Smooth muscle cell (in vitro differentiated cells): ENCODE measurements around the gene CPED1. TPM values are rescaled to one million over a fixed set of nuclear protein-coding genes. Genes with fewer than 3 reads are reported as not detected.

Source experiments
- DNase-seq: peaks from one replicate; lab custom pipeline; 2025; ENCODE audit not compliant: unreplicated experiment; lab: John Stamatoyannopoulos, UW
- H2AFZ ChIP-seq: fragments of 200-600 bp; sonication (generic); 2 replicates; pipeline ENCODE4 v1.6.0; 2016; ENCODE audit warnings: antibody characterized with exemption, low read depth, mild to moderate bottlenecking
- H3F3A ChIP-seq: fragments of 200-600 bp; sonication (generic); 2 replicates; pipeline ENCODE4 v1.6.0; 2017; ENCODE audit warnings: antibody characterized with exemption, low read depth
- H3K27ac ChIP-seq: fragments of 200-600 bp; sonication (generic); 2 replicates; pipeline ENCODE4 v1.5.1; 2016; ENCODE audit warnings: low read depth, mild to moderate bottlenecking
- H3K27me3 ChIP-seq: fragments of 200-600 bp; sonication (generic); 2 replicates; pipeline ENCODE4 v1.6.1; 2016; ENCODE audit warnings: low read depth, mild to moderate bottlenecking
- H3K36me3 ChIP-seq: fragments of 200-600 bp; sonication (generic); 2 replicates; pipeline ENCODE4 v1.5.1; 2016; ENCODE audit warnings: low read depth
- H3K4me1 ChIP-seq: fragments of 200-600 bp; sonication (generic); 2 replicates; pipeline ENCODE4 v1.5.1; 2016; ENCODE audit warnings: low read depth
- H3K4me2 ChIP-seq: fragments of 200-600 bp; sonication (generic); 2 replicates; pipeline ENCODE4 v1.6.0; 2016; ENCODE audit warnings: mild to moderate bottlenecking
- H3K4me3 ChIP-seq: fragments of 200-600 bp; sonication (generic); 2 replicates; pipeline ENCODE4 v1.5.1; 2016; ENCODE audit warnings: mild to moderate bottlenecking
- H3K79me2 ChIP-seq: fragments of 200-600 bp; sonication (generic); 2 replicates; pipeline ENCODE4 v1.6.0; 2016; ENCODE audit warnings: low read depth, mild to moderate bottlenecking
- H3K9ac ChIP-seq: fragments of 200-600 bp; sonication (generic); 2 replicates; pipeline ENCODE4 v1.6.0; 2016; ENCODE audit warnings: low read depth
- H3K9me3 ChIP-seq: fragments of 200-600 bp; sonication (generic); replicated peaks from 2 replicates; pipeline ENCODE4 v1.5.1; 2016; ENCODE audit warnings: low read depth
- H4K20me1 ChIP-seq: fragments of 200-600 bp; sonication (generic); 2 replicates; pipeline ENCODE4 v1.6.0; 2016; ENCODE audit warnings: low read depth
- WGBS: methylation state at CpG from one replicate; pipeline ENCODE4 v1.1.7; 2016; ENCODE audit warnings: low lambda C conversion rate; 5-methylcytosine and 5-hydroxymethylcytosine counted together
- polyA plus RNA-seq: library from polyadenylated mRNA; unstranded; fragments of >200 nt; fragmentation: Nextera tagmentation; extraction: Ambion mirVana; gene quantifications from 2 replicates; pipeline ENCODE4 v1.2.1, GENCODE V29; 2016
- total RNA-seq: library from RNA; depleted of rRNA; stranded (reverse); fragments of >200 nt; gene quantifications from 2 replicates; pipeline ENCODE4 v1.2.3, GENCODE V29; 2014
- TF ChIP-seq, protein P1 (sequence below): fragments of 200-600 bp; sonication (generic); IDR thresholded peaks from 2 replicates; pipeline ENCODE4 v1.5.1; 2017; ENCODE audit warnings: borderline replicate concordance, mild to moderate bottlenecking, antibody characterized with exemption; ENCODE audit not compliant: insufficient read depth, poor library complexity, severe bottlenecking

The CPED1 gene
- total and polyA plus RNA-seq, 2 experiments from 2014 or later = 9.5 to 12.9 TPM

DNA sequence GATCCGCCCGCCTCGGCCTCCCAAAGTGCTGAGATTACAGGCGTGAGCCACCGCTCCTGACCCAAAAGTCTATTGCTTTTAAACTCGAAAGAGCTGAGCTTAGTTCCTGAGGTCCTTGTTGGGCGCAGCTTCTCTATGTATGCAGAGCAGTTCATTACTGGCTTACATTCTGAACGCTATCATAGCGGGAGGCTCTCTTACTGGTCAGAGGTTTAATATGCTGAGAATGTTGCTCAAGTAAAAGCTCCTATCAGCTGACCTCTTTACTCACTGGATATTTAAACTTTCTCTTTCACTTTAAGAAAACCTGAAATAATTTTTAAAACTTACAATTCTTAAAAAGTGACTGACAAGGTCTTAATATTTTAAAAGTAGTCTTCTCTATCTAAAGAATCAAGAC, 179.5 kb downstream of the CPED1 start:
- WGBS = 87% methylated on average over 9 of the region's 9 CpGs
- H2AFZ ChIP-seq = no peak overlapping the region
- H3K27ac ChIP-seq = no peak overlapping the region
- no peaks in the 10 kb centered on the region for H3K36me3 ChIP-seq
- H3F3A ChIP-seq = no peaks in the 10 kb centered on the region
- H4K20me1 ChIP-seq = no peaks in the 10 kb centered on the region
- TF ChIP-seq, protein P1, sequence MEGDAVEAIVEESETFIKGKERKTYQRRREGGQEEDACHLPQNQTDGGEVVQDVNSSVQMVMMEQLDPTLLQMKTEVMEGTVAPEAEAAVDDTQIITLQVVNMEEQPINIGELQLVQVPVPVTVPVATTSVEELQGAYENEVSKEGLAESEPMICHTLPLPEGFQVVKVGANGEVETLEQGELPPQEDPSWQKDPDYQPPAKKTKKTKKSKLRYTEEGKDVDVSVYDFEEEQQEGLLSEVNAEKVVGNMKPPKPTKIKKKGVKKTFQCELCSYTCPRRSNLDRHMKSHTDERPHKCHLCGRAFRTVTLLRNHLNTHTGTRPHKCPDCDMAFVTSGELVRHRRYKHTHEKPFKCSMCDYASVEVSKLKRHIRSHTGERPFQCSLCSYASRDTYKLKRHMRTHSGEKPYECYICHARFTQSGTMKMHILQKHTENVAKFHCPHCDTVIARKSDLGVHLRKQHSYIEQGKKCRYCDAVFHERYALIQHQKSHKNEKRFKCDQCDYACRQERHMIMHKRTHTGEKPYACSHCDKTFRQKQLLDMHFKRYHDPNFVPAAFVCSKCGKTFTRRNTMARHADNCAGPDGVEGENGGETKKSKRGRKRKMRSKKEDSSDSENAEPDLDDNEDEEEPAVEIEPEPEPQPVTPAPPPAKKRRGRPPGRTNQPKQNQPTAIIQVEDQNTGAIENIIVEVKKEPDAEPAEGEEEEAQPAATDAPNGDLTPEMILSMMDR = no peak
- H3K27me3 ChIP-seq = no peaks in the 10 kb centered on the region
- no peaks in the 10 kb centered on the region for H3K9me3 ChIP-seq
- H3K4me3 ChIP-seq = no peak overlapping the region
- H3K4me1 ChIP-seq = no peaks in the 10 kb centered on the region
- H3K9ac ChIP-seq = no peak overlapping the region
- no peaks in the 10 kb centered on the region for H3K79me2 ChIP-seq
- no peak for DNase-seq
- H3K4me2 ChIP-seq = no peak overlapping the region

DNA sequence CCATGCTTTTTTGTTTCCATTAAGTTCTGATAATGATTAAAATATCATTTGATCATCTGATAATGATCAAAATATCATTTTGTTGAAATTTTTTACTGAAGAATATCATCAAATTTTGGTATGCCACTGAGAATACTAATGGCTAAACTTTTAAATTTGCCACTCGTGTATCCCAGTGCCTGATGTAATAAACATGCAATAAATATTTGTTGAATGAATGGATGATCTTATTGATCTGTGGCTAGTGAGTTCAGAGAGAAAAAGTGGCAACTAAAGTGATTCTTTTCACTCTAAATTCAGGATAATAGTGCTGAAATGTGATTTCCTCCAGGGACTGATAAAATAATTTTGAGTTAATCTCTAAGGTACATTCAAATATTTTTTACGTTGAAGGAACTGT, 181.0 kb downstream of the CPED1 start:
- H4K20me1 ChIP-seq = no peaks in the 10 kb centered on the region
- DNase-seq = no peak
- H3K4me3 ChIP-seq = no peak overlapping the region
- H3F3A ChIP-seq = no peaks in the 10 kb centered on the region
- H2AFZ ChIP-seq = no peak overlapping the region
- 83% methylated on average over 2 of the region's 2 CpGs for WGBS
- no peaks in the 10 kb centered on the region for H3K4me1 ChIP-seq
- H3K27ac ChIP-seq = no peak overlapping the region
- no peaks in the 10 kb centered on the region for H3K36me3 ChIP-seq
- H3K4me2 ChIP-seq = no peak overlapping the region
- no peak overlapping the region for H3K9ac ChIP-seq
- H3K27me3 ChIP-seq = no peaks in the 10 kb centered on the region
- no peaks in the 10 kb centered on the region for H3K79me2 ChIP-seq
- TF ChIP-seq, protein P1 = no peak
- H3K9me3 ChIP-seq = no peaks in the 10 kb centered on the region

DNA sequence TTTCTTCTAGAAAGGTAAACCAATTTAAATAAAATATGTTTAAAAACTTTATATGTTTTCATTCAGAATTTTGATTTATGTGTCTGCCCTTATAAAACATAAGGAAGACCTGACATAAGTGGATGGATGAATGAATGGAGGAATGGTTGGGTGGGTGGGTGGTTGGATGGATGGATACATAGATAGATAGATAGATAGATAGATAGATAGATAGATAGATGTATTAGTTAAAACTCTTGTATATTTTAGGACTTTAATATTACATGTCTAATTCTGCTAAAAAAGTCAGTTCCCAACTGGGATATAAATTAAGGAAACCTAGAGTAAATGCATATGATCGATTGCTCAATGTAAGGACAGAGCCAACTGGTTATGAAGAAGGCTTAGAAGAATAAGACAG, 184.0 kb downstream of the CPED1 start:
- H3K9me3 ChIP-seq = no peaks in the 10 kb centered on the region
- no peaks in the 10 kb centered on the region for H3K36me3 ChIP-seq
- H2AFZ ChIP-seq = no peak overlapping the region
- H3K4me3 ChIP-seq = no peak overlapping the region
- no peak overlapping the region for H3K4me2 ChIP-seq
- H3K4me1 ChIP-seq = no peaks in the 10 kb centered on the region
- no peak overlapping the region for H3K9ac ChIP-seq
- H4K20me1 ChIP-seq = no peaks in the 10 kb centered on the region
- 89% methylated on average over 1 of the region's 1 CpG for WGBS
- H3F3A ChIP-seq = no peaks in the 10 kb centered on the region
- no peaks in the 10 kb centered on the region for H3K27me3 ChIP-seq
- TF ChIP-seq, protein P1 = no peak
- no peak for DNase-seq
- H3K79me2 ChIP-seq = no peaks in the 10 kb centered on the region
- no peak overlapping the region for H3K27ac ChIP-seq

DNA sequence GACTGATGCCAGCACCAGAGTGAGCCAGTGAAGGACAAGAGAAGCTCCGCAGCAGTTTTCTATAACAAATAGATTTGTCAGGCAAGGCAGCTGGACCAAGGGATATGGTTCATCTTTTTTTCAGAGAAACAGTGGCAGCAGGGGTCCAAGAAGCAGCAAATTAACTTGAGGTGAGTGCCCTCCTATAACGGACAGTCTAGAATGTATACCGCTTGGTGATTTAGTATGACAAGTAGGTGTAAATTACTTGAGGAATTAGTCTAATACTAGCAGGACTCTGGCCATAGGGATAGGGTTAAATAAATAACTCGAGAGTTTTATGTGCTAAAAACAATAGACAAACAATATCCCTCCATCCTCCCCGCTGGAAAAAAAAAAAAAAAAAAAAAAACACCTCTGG, 187.3 kb downstream of the CPED1 start:
- no peaks in the 10 kb centered on the region for H3K4me1 ChIP-seq
- no peaks in the 10 kb centered on the region for H4K20me1 ChIP-seq
- no peaks in the 10 kb centered on the region for H3K9me3 ChIP-seq
- no peaks in the 10 kb centered on the region for H3K36me3 ChIP-seq
- H3K9ac ChIP-seq = no peak overlapping the region
- no peaks in the 10 kb centered on the region for H3K27me3 ChIP-seq
- no peak overlapping the region for H2AFZ ChIP-seq
- no peak overlapping the region for H3K4me2 ChIP-seq
- no peak for DNase-seq
- TF ChIP-seq, protein P1 = no peak
- 97% methylated on average over 5 of the region's 5 CpGs for WGBS
- H3F3A ChIP-seq = no peaks in the 10 kb centered on the region
- H3K79me2 ChIP-seq = no peaks in the 10 kb centered on the region
- no peak overlapping the region for H3K4me3 ChIP-seq
- H3K27ac ChIP-seq = no peak overlapping the region
